ENCODE data around the gene UPK1A. TPM values are rescaled to one million over a fixed set of nuclear protein-coding genes. Genes with fewer than 3 reads are reported as not detected.

Gene UPK1A
- total RNA-seq, 1 donor from 2014 or later: 0.18 TPM

- no peak overlapping the region for H3K4me2 ChIP-seq (ENCODE audit: low read length)
- H3K4me1 ChIP-seq (ENCODE audit: insufficient read depth, low read length): peaks cover 15% of the 10 kb centered on the region
- DNase-seq (ENCODE audit: low read depth): no peak
- no peaks in the 10 kb centered on the region for H3K79me2 ChIP-seq (ENCODE audit: insufficient read depth, low read length)
- H3K27ac ChIP-seq (ENCODE audit: low read depth, low read length): no peak overlapping the region
- H2AFZ ChIP-seq (ENCODE audit: low read depth, low read length): peak overlapping the region; percentile 26
- H3K36me3 ChIP-seq (ENCODE audit: insufficient read depth, low read length): peaks cover under 1% of the 10 kb centered on the region
- H3K9ac ChIP-seq (ENCODE audit: low read length): no peak overlapping the region
- TF ChIP-seq CTCF (IDR thresholded peaks at IDR 0.05; ENCODE audit: insufficient read depth, low read depth, low read length) (no peak), EZH2 (IDR thresholded peaks at IDR 0.05; ENCODE audit: insufficient read depth, low read length) (no peak)
- H3K36me3 Mint-ChIP-seq (ENCODE audit: low read depth, unreplicated experiment): peaks cover 5% of the 10 kb centered on the region
- H3K4me3 Mint-ChIP-seq (ENCODE audit: unreplicated experiment): no peak overlapping the region
- H3K9me3 Mint-ChIP-seq (ENCODE audit: unreplicated experiment): no peaks in the 10 kb centered on the region
- H3K4me1 Mint-ChIP-seq (ENCODE audit: low read depth, unreplicated experiment): peaks cover 2% of the 10 kb centered on the region
- no peaks in the 10 kb centered on the region for H4K20me1 ChIP-seq (ENCODE audit: insufficient read depth, low read length)
- no peak for FAIRE-seq
- H3K27me3 Mint-ChIP-seq (ENCODE audit: low read depth, unreplicated experiment): no peaks in the 10 kb centered on the region
- H3K9me3 ChIP-seq (ENCODE audit: insufficient read depth, low read depth, low read length): no peaks in the 10 kb centered on the region
- no peak overlapping the region for H3K27ac Mint-ChIP-seq (ENCODE audit: unreplicated experiment)
- H3K27me3 ChIP-seq (ENCODE audit: insufficient read depth, low read length): no peaks in the 10 kb centered on the region
- no peak overlapping the region for H3K4me3 ChIP-seq (ENCODE audit: insufficient read depth, low read depth, low read length)
Observed at GRCh38 chr19:35642312-35642711, 24.0 kb upstream of the UPK1A start.

GRCh38 chr19:35642798-35643254 lies 23.5 kb upstream of the UPK1A start:
- peak overlapping the region; percentile 62 for H3K27ac ChIP-seq (ENCODE audit: low read depth, low read length)

More at GRCh38 chr19:35642798-35643254, 23.5 kb upstream of the UPK1A start:
- Histone ChIP-seq H3K36me3 (ENCODE audit: insufficient read depth, low read length) (no peaks in the 10 kb centered on the region), H3K4me1 (ENCODE audit: insufficient read depth, low read length) (peaks cover 15% of the 10 kb centered on the region), H3K27me3 (ENCODE audit: insufficient read depth, low read length) (no peaks in the 10 kb centered on the region), H3K9me3 (ENCODE audit: insufficient read depth, low read depth, low read length) (no peaks in the 10 kb centered on the region), H2AFZ (ENCODE audit: low read depth, low read length) (peak overlapping the region; percentile 95), H3K4me3 (ENCODE audit: insufficient read depth, low read depth, low read length) (peak overlapping the region; percentile 56), H3K4me2 (ENCODE audit: low read length) (peak overlapping the region; percentile 95), H3K79me2 (ENCODE audit: insufficient read depth, low read length) (no peaks in the 10 kb centered on the region), H4K20me1 (ENCODE audit: insufficient read depth, low read length) (no peaks in the 10 kb centered on the region), H3K9ac (ENCODE audit: low read length) (peak overlapping the region; percentile 70)
- no peak for FAIRE-seq
- no peak for DNase-seq (ENCODE audit: low read depth)
- H3K9me3 Mint-ChIP-seq (ENCODE audit: unreplicated experiment): no peaks in the 10 kb centered on the region
- TF ChIP-seq EZH2 (IDR thresholded peaks at IDR 0.05; ENCODE audit: insufficient read depth, low read length) (no peak), CTCF (IDR thresholded peaks at IDR 0.05; ENCODE audit: insufficient read depth, low read depth, low read length) (no peak)
- peaks cover 2% of the 10 kb centered on the region for H3K4me1 Mint-ChIP-seq (ENCODE audit: low read depth, unreplicated experiment)
- H3K36me3 Mint-ChIP-seq (ENCODE audit: low read depth, unreplicated experiment): peaks cover 3% of the 10 kb centered on the region
- no peak overlapping the region for H3K27ac Mint-ChIP-seq (ENCODE audit: unreplicated experiment)
- H3K27me3 Mint-ChIP-seq (ENCODE audit: low read depth, unreplicated experiment): no peaks in the 10 kb centered on the region
- H3K4me3 Mint-ChIP-seq (ENCODE audit: unreplicated experiment): no peak overlapping the region

Measured in astrocyte (in vitro differentiated cells and primary cell).